Liver (tissue), 9 donors: ENCODE data around the gene PRKN. TPM values are rescaled to one million over a fixed set of nuclear protein-coding genes. Genes with fewer than 3 reads are reported as not detected.

Experiments
- DNase-seq: peaks from one replicate; pipeline ENCODE4 v3.0.0-alpha.2; 2017; ENCODE audit warnings: low spot score
- H3K27ac ChIP-seq, 2 donors: one replicate each; pipeline ENCODE4 v1.7.0; 2013; ENCODE audit warnings: inconsistent platforms in 2 of 2, low read length in 2 of 2, control low read depth in 1 of 2, low read depth in 1 of 2, mild to moderate bottlenecking in 1 of 2
- H3K27me3 ChIP-seq, 4 donors: one replicate each; pipeline versions ENCODE4 v1.6.1 to v1.7.0; 2013; ENCODE audit warnings: low read length in 3 of 4, inconsistent platforms in 1 of 4, mild to moderate bottlenecking in 1 of 4, moderate library complexity in 1 of 4; ENCODE audit not compliant: control insufficient read depth in 4 of 4, insufficient read depth in 4 of 4
- H3K36me3 ChIP-seq, 4 donors: one replicate each; pipeline versions ENCODE4 v1.6.1 to v1.7.0; 2013; ENCODE audit warnings: low read length in 3 of 4, mild to moderate bottlenecking in 3 of 4, low read depth in 1 of 4, moderate library complexity in 1 of 4; ENCODE audit not compliant: control insufficient read depth in 4 of 4, insufficient read depth in 3 of 4
- H3K4me1 ChIP-seq, 4 donors: one replicate each; pipeline versions ENCODE4 v1.6.1 to v1.7.0; 2013; ENCODE audit warnings: low read length in 3 of 4, mild to moderate bottlenecking in 3 of 4, moderate library complexity in 1 of 4; ENCODE audit not compliant: control insufficient read depth in 4 of 4, insufficient read depth in 4 of 4
- H3K4me3 ChIP-seq, 3 donors: one replicate each; pipeline versions ENCODE4 v1.6.1 to v1.7.0; 2013; ENCODE audit warnings: low read length in 3 of 3, control low read depth in 1 of 3, low read depth in 1 of 3, mild to moderate bottlenecking in 1 of 3
- H3K9ac ChIP-seq, 2 donors: one replicate each; pipeline ENCODE4 v1.7.0; 2013; ENCODE audit warnings: low read length in 2 of 2, mild to moderate bottlenecking in 2 of 2, moderate library complexity in 2 of 2, control low read depth in 1 of 2, low read depth in 1 of 2
- H3K9me3 ChIP-seq, 4 donors: one replicate each; pipeline versions ENCODE4 v1.6.1 to v1.7.0; 2013; ENCODE audit warnings: low read length in 3 of 4; ENCODE audit not compliant: control insufficient read depth in 4 of 4
- ATF3 ChIP-seq: IDR thresholded peaks from 2 replicates; pipeline ENCODE4 v1.6.1; 2016; ENCODE audit warnings: antibody characterized with exemption
- CTCF ChIP-seq: fragments of 150-350 bp; IDR thresholded peaks from 2 replicates; pipeline ENCODE4 v1.5.1; 2017; ENCODE audit warnings: improper control_type of control experiment, low read depth, low read length; ENCODE audit not compliant: missing input control
- EGR1 ChIP-seq, 2 donors: IDR thresholded peaks; 2 replicates each; pipeline ENCODE4 v1.6.1; 2016 to 2018; ENCODE audit warnings: antibody characterized with exemption in 2 of 2, low read depth in 2 of 2
- FOXA1 ChIP-seq: IDR thresholded peaks from 2 replicates; pipeline ENCODE4 v1.6.1; 2016; ENCODE audit warnings: antibody characterized with exemption
- FOXA2 ChIP-seq: IDR thresholded peaks from 2 replicates; pipeline ENCODE4 v1.6.1; 2016; ENCODE audit warnings: antibody characterized with exemption
- GABPA ChIP-seq, 2 donors: IDR thresholded peaks in 1 of 2; conservative IDR thresholded peaks in 1 of 2; 2 replicates each; pipeline ENCODE4 v1.6.1; 2016; ENCODE audit warnings: antibody characterized with exemption in 2 of 2, mild to moderate bottlenecking in 1 of 2, moderate library complexity in 1 of 2
- HNF4A ChIP-seq, 2 donors: conservative IDR thresholded peaks; 2 replicates each; pipeline ENCODE4 v1.6.1; 2016; ENCODE audit warnings: antibody characterized with exemption in 2 of 2, mild to moderate bottlenecking in 2 of 2
- HNF4G ChIP-seq: IDR thresholded peaks from 2 replicates; pipeline ENCODE4 v1.6.1; 2016; ENCODE audit warnings: antibody characterized with exemption
- JUND ChIP-seq, 2 donors: IDR thresholded peaks; 2 replicates each; pipeline ENCODE4 v1.6.1; 2016; ENCODE audit warnings: antibody characterized with exemption in 2 of 2
- MAX ChIP-seq: IDR thresholded peaks from 2 replicates; pipeline ENCODE4 v1.6.1; 2016; ENCODE audit warnings: antibody characterized with exemption
- NR2F2 ChIP-seq: IDR thresholded peaks from 2 replicates; pipeline ENCODE4 v1.6.1; 2016; ENCODE audit warnings: antibody characterized with exemption
- RAD21 ChIP-seq, 2 donors: IDR thresholded peaks; 2 replicates each; pipeline ENCODE4 v1.6.1; 2016; ENCODE audit warnings: antibody characterized with exemption in 2 of 2, mild to moderate bottlenecking in 2 of 2
- RXRA ChIP-seq, 2 donors: IDR thresholded peaks; 2 replicates each; pipeline ENCODE4 v1.6.1; 2017 to 2018; ENCODE audit warnings: antibody characterized with exemption in 2 of 2, mild to moderate bottlenecking in 1 of 2
- TAF1 ChIP-seq: conservative IDR thresholded peaks from 2 replicates; pipeline ENCODE4 v1.6.1; 2016; ENCODE audit warnings: antibody characterized with exemption, mild to moderate bottlenecking
- YY1 ChIP-seq: IDR thresholded peaks from 2 replicates; pipeline ENCODE4 v1.6.1; 2016; ENCODE audit warnings: antibody characterized with exemption, mild to moderate bottlenecking
- WGBS: extraction: QIAGEN DNeasy Blood & Tissue Kit; methylation state at CpG from one replicate; pipeline ENCODE4 v1.1.7; 2013; 5-methylcytosine and 5-hydroxymethylcytosine counted together
- polyA plus RNA-seq, 2 donors: library from polyadenylated mRNA; stranded (reverse) in 1 of 2; unstranded in 1 of 2; fragments of 200-250 nt in 1 of 2; fragments of >200 nt in 1 of 2; fragmentation: Nextera tagmentation in 1 of 2; extraction: Ambion mirVana in 1 of 2; gene quantifications; one replicate each; pipeline versions ENCODE4 v1.2.1 to v1.2.3, GENCODE V29; 2013 to 2015
- total RNA-seq, 2 donors: library from RNA; depleted of rRNA; stranded (reverse); fragments of >200 nt; gene quantifications; one replicate each; pipeline ENCODE4 v1.2.3, GENCODE V29; 2014
- TF ChIP-seq, protein P1 (sequence below): IDR thresholded peaks from 2 replicates; pipeline ENCODE4 v1.6.1; 2016; ENCODE audit warnings: antibody characterized with exemption
- donor health status: healthy.
- donor health status: healthy.
- donor health status: healthy.
- donor health status: healthy.
- donor health status: healthy.

PRKN gene
- total and polyA plus RNA-seq, 4 donors: 0.47 to 4.1 (median 3.2) TPM

DNA sequence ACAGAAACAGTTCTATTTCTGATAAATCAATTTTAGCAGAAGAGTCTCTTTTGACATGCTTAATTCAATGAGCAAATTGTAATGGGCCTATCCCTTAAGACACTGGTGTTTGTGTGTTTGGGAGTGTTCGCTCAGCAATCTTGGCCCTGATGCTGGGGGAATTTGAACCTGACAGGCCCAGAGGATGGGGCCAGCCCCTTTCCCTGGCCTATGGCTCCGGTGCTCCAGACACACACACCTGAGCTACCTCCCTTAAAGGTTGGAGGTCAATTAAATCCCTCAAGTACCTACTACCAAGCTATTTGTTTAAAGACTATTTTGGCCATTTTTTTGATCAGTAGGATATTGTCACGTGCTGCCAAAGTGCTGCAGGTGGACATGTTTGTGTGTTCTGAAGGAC, 549.3 kb downstream of the PRKN start:
- no peaks in the 10 kb centered on the region for H3K36me3 ChIP-seq
- DNase-seq: no peak
- no peak overlapping the region for H3K4me3 ChIP-seq
- no peaks in the 10 kb centered on the region for H3K9me3 ChIP-seq
- no peaks in the 10 kb centered on the region for H3K27me3 ChIP-seq
- no peaks in the 10 kb centered on the region for H3K4me1 ChIP-seq
- H3K9ac ChIP-seq: no peak overlapping the region
- no peak overlapping the region for H3K27ac ChIP-seq
- WGBS: 88% methylated on average over 3 of the region's 3 CpGs
- TF ChIP-seq MAX (no peak), YY1 (no peak), NR2F2 (no peak), RXRA (IDR thresholded peaks at IDR 0.05) (no peak), EGR1 (IDR thresholded peaks at IDR 0.05; ENCODE audit: low read depth in 2 of 2) (no peak), HNF4G (no peak), GABPA (IDR thresholded peaks at IDR 0.05 in 1 of 2, conservative IDR thresholded peaks at IDR 0.05 in 1 of 2) (no peak), HNF4A (conservative IDR thresholded peaks at IDR 0.05) (no peak)

- no peak overlapping the region for H3K27ac ChIP-seq
- WGBS: 65% methylated on average over 4 of the region's 4 CpGs
- DNase-seq: no peak
- no peaks in the 10 kb centered on the region for H3K9me3 ChIP-seq
- no peaks in the 10 kb centered on the region for H3K36me3 ChIP-seq
- H3K9ac ChIP-seq: no peak overlapping the region
- H3K4me3 ChIP-seq: no peak overlapping the region
- H3K27me3 ChIP-seq: no peaks in the 10 kb centered on the region
- TF ChIP-seq CTCF (peak; percentile 18), RAD21 (IDR thresholded peaks at IDR 0.05) (peak; percentile 69 to 72), GABPA (IDR thresholded peaks at IDR 0.05 in 1 of 2, conservative IDR thresholded peaks at IDR 0.05 in 1 of 2) (no peak)
- H3K4me1 ChIP-seq: no peaks in the 10 kb centered on the region
Observed at GRCh38 chr6:162177746-162178145, 549.8 kb downstream of the PRKN start.

GRCh38 chr6:162173466-162173865, 554.1 kb downstream of the PRKN start:
- no peaks in the 10 kb centered on the region for H3K9me3 ChIP-seq
- 96% methylated on average over 1 of the region's 1 CpG for WGBS
- DNase-seq: no peak
- no peaks in the 10 kb centered on the region for H3K4me1 ChIP-seq
- no peaks in the 10 kb centered on the region for H3K27me3 ChIP-seq
- no peak overlapping the region for H3K4me3 ChIP-seq
- H3K27ac ChIP-seq: no peak overlapping the region
- no peaks in the 10 kb centered on the region for H3K36me3 ChIP-seq
- TF ChIP-seq FOXA1 (no peak), NR2F2 (no peak), MAX (no peak), ATF3 (no peak), GABPA (IDR thresholded peaks at IDR 0.05 in 1 of 2, conservative IDR thresholded peaks at IDR 0.05 in 1 of 2) (no peak), EGR1 (IDR thresholded peaks at IDR 0.05; ENCODE audit: low read depth in 2 of 2) (no peak), RXRA (IDR thresholded peaks at IDR 0.05) (no peak), FOXA2 (no peak), TAF1 (no peak), JUND (IDR thresholded peaks at IDR 0.05) (no peak)
- TF ChIP-seq, protein P1, sequence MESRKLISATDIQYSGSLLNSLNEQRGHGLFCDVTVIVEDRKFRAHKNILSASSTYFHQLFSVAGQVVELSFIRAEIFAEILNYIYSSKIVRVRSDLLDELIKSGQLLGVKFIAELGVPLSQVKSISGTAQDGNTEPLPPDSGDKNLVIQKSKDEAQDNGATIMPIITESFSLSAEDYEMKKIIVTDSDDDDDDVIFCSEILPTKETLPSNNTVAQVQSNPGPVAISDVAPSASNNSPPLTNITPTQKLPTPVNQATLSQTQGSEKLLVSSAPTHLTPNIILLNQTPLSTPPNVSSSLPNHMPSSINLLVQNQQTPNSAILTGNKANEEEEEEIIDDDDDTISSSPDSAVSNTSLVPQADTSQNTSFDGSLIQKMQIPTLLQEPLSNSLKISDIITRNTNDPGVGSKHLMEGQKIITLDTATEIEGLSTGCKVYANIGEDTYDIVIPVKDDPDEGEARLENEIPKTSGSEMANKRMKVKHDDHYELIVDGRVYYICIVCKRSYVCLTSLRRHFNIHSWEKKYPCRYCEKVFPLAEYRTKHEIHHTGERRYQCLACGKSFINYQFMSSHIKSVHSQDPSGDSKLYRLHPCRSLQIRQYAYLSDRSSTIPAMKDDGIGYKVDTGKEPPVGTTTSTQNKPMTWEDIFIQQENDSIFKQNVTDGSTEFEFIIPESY: no peak
- H3K9ac ChIP-seq: no peak overlapping the region
